Heart left ventricle (tissue), 16 donors: Measurements from ENCODE around the gene ANXA2. TPM values are rescaled to one million over a fixed set of nuclear protein-coding genes. Genes with fewer than 3 reads are reported as not detected.
"Not testable (repeated sequence)": the region's sequence is repeated elsewhere in the genome, so short reads cannot be mapped to it uniquely, and the experiment has no call there.

Experiments used
- ATAC-seq, 4 donors: fragments of 200-7000 bp; cut with Tn5 transposase; one replicate each; pipeline ENCODE4 v1.9.1; 2020 to 2022; ENCODE audit warnings: moderate library complexity in 4 of 4, mild to moderate bottlenecking in 3 of 4, moderate number of reproducible peaks in 1 of 4
- DNase-seq, 5 donors: peaks; one replicate each; pipeline ENCODE4 v3.0.0-alpha.2; 2020
- H3K27ac ChIP-seq, 12 donors: fragments of 200-600 bp; sonication (generic) in 4 of 12; one replicate each; pipeline versions ENCODE4 v1.5.0 to v1.8.0; 2016 to 2022; ENCODE audit warnings: mild to moderate bottlenecking in 2 of 12
- H3K27me3 ChIP-seq, 9 donors: fragments of 200-600 bp; sonication (generic) in 2 of 9; one replicate each; pipeline versions ENCODE4 v1.5.1 to v1.8.0; 2016 to 2022; ENCODE audit warnings: mild to moderate bottlenecking in 3 of 9
- H3K36me3 ChIP-seq, 9 donors: fragments of 200-600 bp; sonication (generic) in 2 of 9; one replicate each; pipeline versions ENCODE4 v1.5.0 to v1.8.0; 2018 to 2022; ENCODE audit warnings: mild to moderate bottlenecking in 2 of 9
- H3K4me1 ChIP-seq, 12 donors: fragments of 200-600 bp; sonication (generic) in 4 of 12; one replicate each; pipeline versions ENCODE4 v1.5.0 to v1.8.0; 2016 to 2022; ENCODE audit warnings: mild to moderate bottlenecking in 3 of 12
- H3K4me3 ChIP-seq, 12 donors: fragments of 200-600 bp; sonication (generic) in 4 of 12; one replicate each; pipeline versions ENCODE4 v1.5.0 to v1.8.0; 2017 to 2022; ENCODE audit warnings: mild to moderate bottlenecking in 9 of 12, moderate library complexity in 4 of 12
- H3K9me3 ChIP-seq, 12 donors: fragments of 200-600 bp; sonication (generic) in 4 of 12; one replicate each; pipeline versions ENCODE4 v1.5.0 to v1.8.0; 2016 to 2022; ENCODE audit warnings: mild to moderate bottlenecking in 1 of 12
- POLR2A ChIP-seq, 2 donors: fragments of 450-650 bp; IDR thresholded peaks; one replicate each; pipeline ENCODE4 v1.6.1; 2017; ENCODE audit warnings: antibody characterized with exemption in 2 of 2, mild to moderate bottlenecking in 2 of 2, moderate library complexity in 2 of 2
- WGBS, 4 donors: extraction: QIAGEN DNeasy Blood & Tissue Kit in 2 of 4; methylation state at CpG; one replicate each; pipeline versions ENCODE4 v1.1.5 to v1.1.7; 2013 to 2018; 5-methylcytosine and 5-hydroxymethylcytosine counted together
- intact Hi-C, 10 donors: fragments of 100-400 bp; cut with DNase I; formaldehyde crosslinking; loops; one replicate each; pipeline versions ENCODE4 v1.11.1 to v1.14.2; 2022
- polyA plus RNA-seq, 2 donors: library from polyadenylated mRNA; stranded (reverse); fragments of 200-250 nt; gene quantifications; one replicate each; pipeline ENCODE4 v1.2.3, GENCODE V29; 2013
- total RNA-seq, 9 donors: library from RNA; depleted of rRNA in 2 of 9; stranded (reverse); fragments of >200 nt in 2 of 9; fragmentation: NEBNext Ultra II Directional in 3 of 9; extraction: Animal tissue kit (Norgen Biotek cat#: 25700) in 3 of 9; gene quantifications; one replicate each; pipeline versions ENCODE4 v1.1.0 to v1.2.4, GENCODE V29; 2016 to 2023
- TF ChIP-seq, protein P1 (sequence below), 12 donors: fragments of 200-600 bp; sonication (generic) in 4 of 12; IDR thresholded peaks; one replicate each; pipeline versions ENCODE4 v1.5.0 to v1.8.0; 2018 to 2022; ENCODE audit warnings: antibody characterized with exemption in 12 of 12, mild to moderate bottlenecking in 5 of 12
- donor health status: ischemic (EF 13 %, LVEDD 7.1; RV severe dilation, severe dysfunction).
- donor health status: healthy with polysubstance abuse.
- donor health status: DM: no; HTN: yes; CAD: no.
- donor health status: DM: no; HTN: no; CAD: no.
- donor health status: ischemic (EF 25% LVEDD 6.9; RV normal size, moderate dysfunction).
- donor health status: ischemic (EF 25% LVEDD 5.7; RV mildly dilated, moderate dysfunction).
- donor health status: healthy.
- donor health status: DM: yes; HTN: yes; CAD: no.
- donor health status: ischemic (EF 35%, LVEDD 5.7; RV mildly dilated, moderate dysfunction).
- donor health status: nonischemic (EF 11% LVEDD 7.7; RV severe dilation, severe dysfunction).
- donor health status: DM: yes; HTN: yes; CAD: no.
- donor health status: PGD.
- donor health status: ischemic (EF 29% LVEDD 5.4; RV normal size, mild dysfunction).
- donor health status: nonischemic (EF 23%, LVEDD 6.1; RV moderate dilation, normal function).

ANXA2 gene
- total and polyA plus RNA-seq, 11 donors = 106 to 547 (median 207) TPM

DNA sequence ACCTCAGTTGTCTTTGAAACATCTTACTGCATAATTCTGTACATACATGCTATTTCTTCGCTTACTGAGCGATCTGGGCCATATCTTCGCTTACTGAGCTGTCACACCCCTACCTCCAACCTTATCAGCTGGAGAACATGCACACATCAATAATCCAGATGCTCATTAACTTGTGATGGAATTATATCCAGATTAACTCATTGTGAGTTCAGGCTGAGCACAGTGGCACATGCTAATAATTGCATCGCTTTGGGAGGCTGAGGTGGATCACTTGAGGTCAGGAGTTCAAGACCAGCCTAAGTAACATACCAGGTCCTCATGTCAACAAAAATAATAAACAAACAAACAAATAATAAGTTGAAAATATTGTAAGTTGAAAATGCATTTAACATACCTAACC is 19.3 kb upstream of the ANXA2 start:
- Histone ChIP-seq H3K4me3 (no peak overlapping the region), H3K27me3 (no peaks in the 10 kb centered on the region), H3K36me3 (peaks cover 0 to 15% (median 3%) of the 10 kb centered on the region in 9 donors), H3K27ac (no peak overlapping the region), H3K9me3 (no peaks in the 10 kb centered on the region), H3K4me1 (peaks cover 0 to 6% (median 0%) of the 10 kb centered on the region in 12 donors)
- TF ChIP-seq POLR2A (IDR thresholded peaks at IDR 0.05) = no peak
- TF ChIP-seq, protein P1, sequence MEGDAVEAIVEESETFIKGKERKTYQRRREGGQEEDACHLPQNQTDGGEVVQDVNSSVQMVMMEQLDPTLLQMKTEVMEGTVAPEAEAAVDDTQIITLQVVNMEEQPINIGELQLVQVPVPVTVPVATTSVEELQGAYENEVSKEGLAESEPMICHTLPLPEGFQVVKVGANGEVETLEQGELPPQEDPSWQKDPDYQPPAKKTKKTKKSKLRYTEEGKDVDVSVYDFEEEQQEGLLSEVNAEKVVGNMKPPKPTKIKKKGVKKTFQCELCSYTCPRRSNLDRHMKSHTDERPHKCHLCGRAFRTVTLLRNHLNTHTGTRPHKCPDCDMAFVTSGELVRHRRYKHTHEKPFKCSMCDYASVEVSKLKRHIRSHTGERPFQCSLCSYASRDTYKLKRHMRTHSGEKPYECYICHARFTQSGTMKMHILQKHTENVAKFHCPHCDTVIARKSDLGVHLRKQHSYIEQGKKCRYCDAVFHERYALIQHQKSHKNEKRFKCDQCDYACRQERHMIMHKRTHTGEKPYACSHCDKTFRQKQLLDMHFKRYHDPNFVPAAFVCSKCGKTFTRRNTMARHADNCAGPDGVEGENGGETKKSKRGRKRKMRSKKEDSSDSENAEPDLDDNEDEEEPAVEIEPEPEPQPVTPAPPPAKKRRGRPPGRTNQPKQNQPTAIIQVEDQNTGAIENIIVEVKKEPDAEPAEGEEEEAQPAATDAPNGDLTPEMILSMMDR (IDR thresholded peaks at IDR 0.05) = no peak
- ATAC-seq (no peak), DNase-seq (no peak)
- 98% methylated on average over 4 of the region's 4 CpGs for WGBS, 4 donors
- intact Hi-C loops = no loop called here

DNA sequence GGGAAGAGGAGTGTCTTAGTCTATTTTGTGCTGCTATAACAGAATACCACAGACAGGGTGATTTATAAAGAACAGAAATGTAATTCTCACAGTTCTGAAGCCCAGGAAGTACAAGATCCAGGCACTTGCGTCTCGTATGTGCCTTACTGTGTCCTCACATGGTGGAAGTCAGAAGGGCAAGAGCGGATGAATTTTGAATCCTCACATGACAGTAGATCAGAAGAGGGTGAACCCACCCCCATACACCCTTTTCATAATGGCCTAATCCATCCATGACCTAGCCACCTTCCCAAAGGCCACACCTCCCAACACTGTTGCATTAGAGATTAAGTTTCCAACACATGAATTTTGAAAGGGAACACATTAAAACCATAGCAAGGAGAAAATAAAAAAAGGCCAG is 18.7 kb upstream of the ANXA2 start:
- DNase-seq (no peak), ATAC-seq (no peak)
- intact Hi-C loops = no loop called here
- Histone ChIP-seq H3K4me3 (no peak overlapping the region), H3K4me1 (peaks cover 0 to 5% (median 0%) of the 10 kb centered on the region in 12 donors), H3K9me3 (no peaks in the 10 kb centered on the region), H3K36me3 (peaks cover 0 to 10% (median 0%) of the 10 kb centered on the region in 9 donors), H3K27me3 (no peaks in the 10 kb centered on the region), H3K27ac (no peak overlapping the region)
- TF ChIP-seq POLR2A (IDR thresholded peaks at IDR 0.05) = no peak
- TF ChIP-seq, protein P1 (IDR thresholded peaks at IDR 0.05) = no peak
- 92 to 98% (median 97%) methylated on average over 3 of the region's 3 CpGs for WGBS, 4 donors

DNA sequence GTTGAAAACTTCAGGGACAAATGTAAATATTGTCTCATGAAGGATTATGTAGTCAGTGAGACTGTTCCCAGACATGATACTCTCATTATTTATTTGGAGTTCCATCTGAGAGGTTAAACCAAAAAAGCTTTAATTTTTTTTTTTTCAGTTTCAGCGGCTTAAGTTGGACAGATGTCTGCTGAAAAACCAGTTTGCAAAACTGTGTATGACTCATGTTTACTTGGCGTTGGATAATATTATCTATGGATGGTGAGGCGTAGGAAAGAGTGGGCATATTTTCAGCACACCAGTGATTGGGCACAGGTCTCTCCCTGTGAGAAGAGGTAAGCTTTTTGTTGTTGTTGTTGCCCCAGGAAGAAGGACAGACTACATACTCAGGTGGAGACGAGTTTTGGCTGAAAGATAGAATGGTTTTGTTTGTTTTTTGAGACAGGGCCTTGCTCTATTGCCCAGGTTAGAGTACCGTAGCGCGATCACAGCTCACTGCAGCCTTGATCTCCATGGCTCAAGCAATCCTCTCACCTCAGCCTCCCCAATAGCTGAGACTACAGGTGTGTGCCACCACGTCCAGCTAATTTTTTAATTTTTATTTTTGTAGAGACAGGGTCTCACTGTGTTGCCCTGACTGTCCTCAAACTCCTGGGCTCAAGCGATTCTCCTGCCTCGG is 16.4 kb upstream of the ANXA2 start:
- WGBS, 4 donors = 71 to 78% (median 73%) methylated on average over 10 of the region's 10 CpGs
- peak overlapping the region in 1 of 12 donors; percentile 24 for H3K27ac ChIP-seq
- no peak overlapping the region for H3K4me3 ChIP-seq
- no peaks in the 10 kb centered on the region for H3K36me3 ChIP-seq
- TF ChIP-seq, protein P1 (IDR thresholded peaks at IDR 0.05) = no peak
- no peak for TF ChIP-seq POLR2A (IDR thresholded peaks at IDR 0.05)
- no peaks in the 10 kb centered on the region for H3K27me3 ChIP-seq
- no peak for DNase-seq
- H3K4me1 ChIP-seq = peaks cover 0 to 6% (median 0%) of the 10 kb centered on the region in 12 donors
- ATAC-seq = peak in 2 of 4 donors; percentile 22 to 72
- no peaks in the 10 kb centered on the region for H3K9me3 ChIP-seq
- intact Hi-C loops = no loop called here

DNA sequence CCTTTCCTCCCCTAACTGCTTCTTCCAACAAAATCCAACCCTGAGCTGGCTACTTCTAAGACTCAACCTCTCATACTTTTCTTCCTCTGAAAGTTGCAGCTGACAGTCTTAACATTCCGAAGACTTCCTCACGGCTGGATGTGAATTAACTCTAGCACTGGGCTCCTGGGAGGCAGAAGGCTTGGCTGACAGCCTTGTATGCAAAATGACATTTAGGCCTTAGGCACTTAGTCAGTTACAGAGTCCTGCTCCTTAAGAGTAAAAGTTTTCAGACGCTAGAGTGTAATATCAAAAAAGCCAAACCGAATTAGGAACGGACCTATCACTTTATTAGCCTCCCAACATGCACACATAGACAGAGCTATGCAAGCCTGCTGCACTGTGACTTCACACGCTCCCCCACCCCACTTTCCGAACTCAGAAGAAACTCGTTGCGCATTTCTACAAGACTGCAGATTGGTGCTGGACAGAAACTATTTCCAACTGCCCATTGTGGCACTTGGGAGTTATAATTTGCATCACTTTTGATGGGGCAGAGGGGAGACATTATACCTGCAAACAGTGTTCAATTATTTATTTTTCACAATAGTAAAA is 15.5 kb upstream of the ANXA2 start:
- Histone ChIP-seq H3K4me3 (no peak overlapping the region), H3K4me1 (peaks cover 0 to 11% (median 0%) of the 10 kb centered on the region in 12 donors), H3K36me3 (no peaks in the 10 kb centered on the region), H3K27ac (peak overlapping the region in 2 of 12 donors; percentile 15 to 24), H3K9me3 (no peaks in the 10 kb centered on the region), H3K27me3 (no peaks in the 10 kb centered on the region)
- DNase-seq (peak in 1 of 5 donors; percentile 25), ATAC-seq (peak in 2 of 4 donors; percentile 56 to 62)
- TF ChIP-seq, protein P1 (IDR thresholded peaks at IDR 0.05) = no peak
- no peak for TF ChIP-seq POLR2A (IDR thresholded peaks at IDR 0.05)
- 68 to 72% (median 71%) methylated on average over 8 to 9 of the region's 9 CpGs for WGBS, 4 donors
- intact Hi-C loops = no loop called here

GRCh38 chr15:60412807-60413206 is 15.0 kb upstream of the ANXA2 start:
- ATAC-seq, H3K4me3 ChIP-seq, H3K36me3 ChIP-seq, H3K27me3 ChIP-seq, DNase-seq, H3K9me3 ChIP-seq, intact Hi-C loops: not testable (repeated sequence)
- H3K27ac ChIP-seq = peak overlapping the region in 1 of 12 donors; percentile 15
- WGBS, 4 donors = 95 to 96% (median 95%) methylated on average over 21 of the region's 21 CpGs
- peaks cover 0 to 16% (median 0%) of the 10 kb centered on the region in 12 donors for H3K4me1 ChIP-seq
